Neural crest cell (in vitro differentiated cells): ENCODE results near the gene USP15. TPM values are rescaled to one million over a fixed set of nuclear protein-coding genes. Genes with fewer than 3 reads are reported as not detected.

Experiments
- DNase-seq: peaks from one replicate; pipeline ENCODE4 v3.0.0; 2021; ENCODE audit warnings: low read depth, mixed read lengths, low spot score
- H3K27ac Mint-ChIP-seq: one replicate; pipeline ENCODE4 v1.8.0; 2021; ENCODE audit warnings: mild to moderate bottlenecking, mixed read lengths; ENCODE audit not compliant: unreplicated experiment
- H3K27me3 Mint-ChIP-seq: 2 replicates; pipeline ENCODE4 v1.8.0; 2021; ENCODE audit warnings: low read depth, mild to moderate bottlenecking, mixed read lengths
- H3K36me3 Mint-ChIP-seq: 2 replicates; pipeline ENCODE4 v1.8.0; 2021; ENCODE audit warnings: low read depth, mild to moderate bottlenecking, mixed read lengths
- H3K4me1 Mint-ChIP-seq: 2 replicates; pipeline ENCODE4 v1.8.0; 2021; ENCODE audit warnings: mixed read lengths
- H3K4me3 Mint-ChIP-seq: one replicate; pipeline ENCODE4 v1.8.0; 2021; ENCODE audit warnings: mild to moderate bottlenecking, mixed read lengths
- H3K9me3 Mint-ChIP-seq: 2 replicates; pipeline ENCODE4 v1.8.0; 2021; ENCODE audit warnings: mixed read lengths
- CTCF ChIP-seq: fragments of 200-600 bp; sonication (generic); conservative IDR thresholded peaks from 2 replicates; pipeline ENCODE4 v1.5.0; 2021; ENCODE audit warnings: antibody characterized with exemption, mild to moderate bottlenecking
- total RNA-seq: library from RNA; stranded (reverse); gene quantifications from 2 replicates; pipeline ENCODE4 v1.2.1, GENCODE V29; 2021

USP15 gene
- total RNA-seq, 1 donor from 2014 or later: 39.6 TPM

- H3K27ac Mint-ChIP-seq: no peak overlapping the region
- H3K4me1 Mint-ChIP-seq: peaks cover 16% of the 10 kb centered on the region
- H3K27me3 Mint-ChIP-seq: no peaks in the 10 kb centered on the region
- H3K36me3 Mint-ChIP-seq: no peaks in the 10 kb centered on the region
- no peak for TF ChIP-seq CTCF
- peak overlapping the region; percentile 8 for H3K4me3 Mint-ChIP-seq
- no peaks in the 10 kb centered on the region for H3K9me3 Mint-ChIP-seq
- no peak for DNase-seq
Observed at GRCh38 chr12:62256408-62257096, 3.7 kb upstream of the USP15 start.

GRCh38 chr12:62258231-62258630 is 2.0 kb upstream of the USP15 start:
- Mint-ChIP-seq H3K9me3 (no peaks in the 10 kb centered on the region), H3K27me3 (no peaks in the 10 kb centered on the region), H3K4me1 (peaks cover 19% of the 10 kb centered on the region), H3K27ac (no peak overlapping the region), H3K4me3 (no peak overlapping the region), H3K36me3 (no peaks in the 10 kb centered on the region)
- no peak for TF ChIP-seq CTCF
- no peak for DNase-seq

GRCh38 chr12:62258941-62259630 is 1.1 kb upstream of the USP15 start:
- no peak for TF ChIP-seq CTCF
- Mint-ChIP-seq H3K4me3 (peak overlapping the region; percentile 99), H3K36me3 (no peaks in the 10 kb centered on the region), H3K27me3 (no peaks in the 10 kb centered on the region), H3K27ac (peak overlapping the region; percentile 98), H3K4me1 (peaks cover 19% of the 10 kb centered on the region), H3K9me3 (no peaks in the 10 kb centered on the region)
- no peak for DNase-seq

GRCh38 chr12:62259631-62259992 is 592 bp upstream of the USP15 start:
- Mint-ChIP-seq H3K27ac (peak overlapping the region; percentile 98), H3K27me3 (no peaks in the 10 kb centered on the region), H3K36me3 (no peaks in the 10 kb centered on the region), H3K4me1 (peaks cover 19% of the 10 kb centered on the region), H3K4me3 (peak overlapping the region; percentile 99), H3K9me3 (no peaks in the 10 kb centered on the region)
- no peak for DNase-seq
- no peak for TF ChIP-seq CTCF

- peak overlapping the region; percentile 100 for H3K27ac Mint-ChIP-seq
- peak; percentile 2 for DNase-seq
- TF ChIP-seq CTCF: no peak
- H3K4me3 Mint-ChIP-seq: peak overlapping the region; percentile 99
- H3K4me1 Mint-ChIP-seq: peaks cover 19% of the 10 kb centered on the region
- no peaks in the 10 kb centered on the region for H3K9me3 Mint-ChIP-seq
- H3K36me3 Mint-ChIP-seq: no peaks in the 10 kb centered on the region
- H3K27me3 Mint-ChIP-seq: no peaks in the 10 kb centered on the region
Observed at GRCh38 chr12:62260733-62261683, 804 bp downstream of the USP15 start.
